ENCODE measurements around the gene MAS1L.

The MAS1L gene

GRCh38 chr6:29487660-29488059 is at the start of gene MAS1L:
TSS of gene MAS1L (minus strand) at chr6:29487956. CDS start at chr6:29487902, 54 bp downstream.
- no peak for DNase-seq

GRCh38 chr6:29532320-29532951 is 44.7 kb upstream of the MAS1L start:
- DNase-seq = no peak

- no peak for DNase-seq
Measured at GRCh38 chr6:29531668-29532067, 43.9 kb upstream of the MAS1L start.

GRCh38 chr6:29530671-29531310 is 43.0 kb upstream of the MAS1L start:
- no peak for DNase-seq

GRCh38 chr6:29529956-29530355 is 42.2 kb upstream of the MAS1L start:
- DNase-seq = no peak

GRCh38 chr6:29528988-29529560 is 41.3 kb upstream of the MAS1L start:
- DNase-seq = no peak

- no peak for DNase-seq
Measured at GRCh38 chr6:29528300-29528931, 40.7 kb upstream of the MAS1L start.

GRCh38 chr6:29527564-29527963 is 39.8 kb upstream of the MAS1L start:
- DNase-seq = no peak

GRCh38 chr6:29527126-29527525 is 39.4 kb upstream of the MAS1L start:
- DNase-seq = no peak

- no peak for DNase-seq
Measured at GRCh38 chr6:29525311-29525639, 37.5 kb upstream of the MAS1L start.

GRCh38 chr6:29524444-29525310 is 36.9 kb upstream of the MAS1L start:
- no peak for DNase-seq

GRCh38 chr6:29524044-29524443 is 36.3 kb upstream of the MAS1L start:
- DNase-seq = no peak

- no peak for DNase-seq
Measured at GRCh38 chr6:29522227-29522626, 34.5 kb upstream of the MAS1L start.

GRCh38 chr6:29521006-29521680 is 33.4 kb upstream of the MAS1L start:
- no peak for DNase-seq

GRCh38 chr6:29520232-29520631 is 32.5 kb upstream of the MAS1L start:
- DNase-seq = no peak

- no peak for DNase-seq
Measured at GRCh38 chr6:29519291-29520010, 31.7 kb upstream of the MAS1L start.

GRCh38 chr6:29517728-29518440 is 30.1 kb upstream of the MAS1L start:
- no peak for DNase-seq

GRCh38 chr6:29517245-29517644 is 29.5 kb upstream of the MAS1L start:
- DNase-seq = no peak

- no peak for DNase-seq
Measured at GRCh38 chr6:29516108-29516507, 28.4 kb upstream of the MAS1L start.

GRCh38 chr6:29510746-29511300 is 23.1 kb upstream of the MAS1L start:
- DNase-seq = no peak

- no peak for DNase-seq
Measured at GRCh38 chr6:29510202-29510601, 22.4 kb upstream of the MAS1L start.

All from NCI-H1105 (cell line).